ENCODE results near the gene NDUFC2. TPM values are rescaled to one million over a fixed set of nuclear protein-coding genes. Genes with fewer than 3 reads are reported as not detected.

Gene NDUFC2
- total and polyA plus RNA-seq, 2 of the 8 experiments (the other 6 are each of a cell fraction or from before 2014, with no cell fraction given): 216 to 356 TPM

DNA sequence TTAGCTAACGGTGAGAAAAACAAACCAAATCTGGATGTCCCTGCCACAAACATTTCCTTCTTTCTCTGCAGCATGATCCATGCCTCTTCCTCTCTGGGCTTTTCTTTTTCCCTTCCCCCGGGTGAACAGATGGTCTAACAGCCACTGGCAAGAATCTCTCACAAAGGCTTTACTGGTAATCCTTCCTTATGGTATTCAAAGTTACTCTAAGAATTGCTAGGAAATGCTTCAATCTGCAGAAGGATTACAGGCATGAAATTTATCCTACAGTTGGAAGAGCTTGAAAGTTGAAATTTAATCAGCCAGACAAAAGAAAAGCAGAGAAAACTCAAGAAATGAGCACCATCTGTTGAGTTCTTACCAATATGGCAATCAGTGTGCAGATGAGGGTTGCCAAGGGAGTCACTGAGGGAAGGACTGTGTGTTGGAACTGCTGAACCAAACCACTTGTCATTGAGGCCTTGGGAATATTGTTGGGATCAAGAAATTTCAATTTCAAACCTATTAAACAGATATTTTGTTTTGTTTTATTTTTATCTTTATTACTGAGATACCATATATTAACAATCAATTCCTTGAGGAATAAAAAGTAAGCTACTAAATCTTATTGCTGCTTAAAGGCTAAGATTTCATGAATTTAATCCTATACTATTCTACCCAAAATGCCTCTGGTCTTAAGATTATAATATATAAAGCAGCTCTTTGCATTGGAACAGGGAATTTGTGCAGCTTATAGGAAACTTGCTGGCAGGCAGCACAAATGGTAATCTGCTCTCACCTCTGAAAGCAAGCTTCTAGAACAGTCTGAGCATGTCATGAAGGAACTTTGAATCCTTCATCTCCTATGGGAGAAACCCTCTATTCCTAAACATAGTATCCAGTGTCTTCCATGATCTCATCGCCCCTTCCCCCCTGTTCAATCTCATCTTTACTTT is 29.7 kb upstream of the NDUFC2 start:
- H2BK15ac ChIP-seq (ENCODE audit: low read length): no peak overlapping the region

More for the DNA sequence above, 29.7 kb upstream of the NDUFC2 start:
- no peak overlapping the region for H3K14ac ChIP-seq (ENCODE audit: insufficient read length)
- no peaks in the 10 kb centered on the region; the same call in 1 of the 2 replicates for H3K79me1 ChIP-seq (ENCODE audit: low read depth, low read length)
- TF ChIP-seq MAFK (IDR thresholded peaks at IDR 0.05; ENCODE audit: low read depth, low read length): no peak
- TF ChIP-seq TCF12 (IDR thresholded peaks at IDR 0.05; ENCODE audit: low read depth, low read length): no peak
- no peak for TF ChIP-seq HDAC2 (IDR thresholded peaks at IDR 0.05; ENCODE audit: borderline replicate concordance in 1 of 2, low read depth in 2 of 2, low read length in 2 of 2)
- TF ChIP-seq TBP (IDR thresholded peaks at IDR 0.05; ENCODE audit: low read depth, low read length): no peak
- no peak overlapping the region for H3K4ac ChIP-seq (replicated peaks; ENCODE audit: insufficient read length, low read depth, low read length)
- no peaks in the 10 kb centered on the region for H3K9me3 ChIP-seq (ENCODE audit: insufficient read depth in 2 of 2, low read depth in 1 of 2, low read length in 1 of 2)
- H3K36me3 ChIP-seq (ENCODE audit: control insufficient read depth in 2 of 4, insufficient read depth in 4 of 4, low read length in 3 of 4): peaks cover 2 to 46% (median 19%) of the 10 kb centered on the region in 4 experiments; a peak in 5 of 8 replicates
- no peaks in the 10 kb centered on the region for H3K79me2 ChIP-seq (ENCODE audit: control insufficient read depth in 1 of 2, insufficient read depth in 2 of 2, low read length in 2 of 2)
- no peak overlapping the region for H4K5ac ChIP-seq (ENCODE audit: insufficient read length, low read depth, low read length)
- H3K4me3 ChIP-seq (ENCODE audit: extremely low read depth in 1 of 4, insufficient read depth in 2 of 4, low read depth in 3 of 4, low read length in 4 of 4): no peak overlapping the region
- H3K18ac ChIP-seq (ENCODE audit: extremely low read depth, low read length): no peak overlapping the region
- H2BK5ac ChIP-seq (ENCODE audit: low read depth, low read length): no peak overlapping the region
- H3K4me2 ChIP-seq (ENCODE audit: insufficient read depth in 1 of 2, low read depth in 2 of 2, low read length in 2 of 2): no peak overlapping the region
- H3K23me2 ChIP-seq (ENCODE audit: low read depth, low read length): no peaks in the 10 kb centered on the region; the same call in 1 of the 2 replicates
- H2BK120ac ChIP-seq (replicated peaks; ENCODE audit: low read depth, low read length): no peak overlapping the region
- FAIRE-seq (no peak), DNase-seq (ENCODE audit: low read depth in 1 of 2, low spot score in 2 of 2) (no peak)
- no peak overlapping the region for H2AK5ac ChIP-seq (ENCODE audit: low read depth, low read length)
- H3K56ac ChIP-seq (replicated peaks; ENCODE audit: insufficient read length, low read depth, low read length): no peak overlapping the region
- H2AFZ ChIP-seq (ENCODE audit: low read length): no peak overlapping the region
- H2BK12ac ChIP-seq (ENCODE audit: low read depth, low read length): no peak overlapping the region
- CTCF ChIA-PET (ENCODE audit: partially characterized antibody): interaction anchor here (0.6 to 1.1 kb wide), 6 partner anchors 31 to 1316 kb away, joined by 3 to 5 read pairs (median 3); no protein-coding TSS in a partner anchor
- POLR2A ChIA-PET (ENCODE audit: partially characterized antibody): interaction anchor here (0.7 to 1.7 kb wide), 6 partner anchors 13 to 30 kb away, joined by 3 to 5 read pairs (median 4); partner anchors contain the start of gene ALG8
- no peak overlapping the region for H3K27ac ChIP-seq (ENCODE audit: low read depth, low read length)
- peaks cover 0 to 1% (median 0%) of the 10 kb centered on the region in 4 experiments; a peak in 1 of 7 replicates for H3K27me3 ChIP-seq (replicated peaks in 1 of 4; ENCODE audit: control insufficient read depth in 3 of 4, extremely low read depth in 1 of 4, insufficient read depth in 3 of 4, low read length in 3 of 4)
- H3K4me1 ChIP-seq (replicated peaks in 1 of 4; ENCODE audit: control insufficient read depth in 3 of 4, insufficient read depth in 4 of 4, low read length in 3 of 4): no peaks in the 10 kb centered on the region
- H4K20me1 ChIP-seq (replicated peaks in 1 of 2; ENCODE audit: control insufficient read depth in 1 of 2, insufficient read depth in 2 of 2, low read length in 2 of 2): peaks cover 0 to 2% of the 10 kb centered on the region in 2 experiments
- no peak overlapping the region for H2BK20ac ChIP-seq (ENCODE audit: low read length)
- H3K23ac ChIP-seq (ENCODE audit: insufficient read length): no peak overlapping the region
- 98% methylated on average over 3 of the region's 3 CpGs; no CpG with 5 or more reads in 1 of the 2 experiments for WGBS, 2 experiments (ENCODE audit: extremely low coverage in 1 of 2, insufficient coverage in 1 of 2, insufficient read length in 1 of 2, insufficient replicate concordance in 2 of 2, low coverage in 1 of 2, low lambda C conversion rate in 2 of 2, missing lambda C conversion rate in 1 of 2)
- H4K91ac ChIP-seq (replicated peaks; ENCODE audit: insufficient read length, low read length): no peak overlapping the region
- H4K8ac ChIP-seq (ENCODE audit: extremely low read depth, insufficient read depth, low read length): no peak overlapping the region
- H3K9ac ChIP-seq (replicated peaks in 1 of 4; ENCODE audit: extremely low read depth in 1 of 4, low read depth in 3 of 4, low read length in 3 of 4): no peak overlapping the region

Data from H1 (cell line).